Measurements from ENCODE around the gene ACKR3.

The ACKR3 gene

GRCh38 chr2:236569573-236569973 lies at the start of gene ACKR3:
ACKR3 (plus strand) TSS chr2:236569825; CDS start chr2:236580466, 10,641 bp downstream.
- peak; percentile 93 for DNase-seq (ENCODE audit: low read depth)
- peak within 1 kb of the TSS; percentile 61 for H3K4me3 ChIP-seq (ENCODE audit: low read length)

GRCh38 chr2:236521556-236521955 lies 48.1 kb upstream of the ACKR3 start:
- no peak for TF ChIP-seq CTCF (conservative IDR thresholded peaks at IDR 0.05; ENCODE audit: low read length)
- H3K4me3 ChIP-seq (ENCODE audit: low read length), result no peak overlapping the region
- DNase-seq (ENCODE audit: low read depth), result no peak

More at GRCh38 chr2:236569573-236569973, at the start of gene ACKR3:
- peak; percentile 62 for TF ChIP-seq CTCF (conservative IDR thresholded peaks at IDR 0.05; ENCODE audit: low read length)

GRCh38 chr2:236523249-236523648 lies 46.4 kb upstream of the ACKR3 start:
- TF ChIP-seq CTCF (conservative IDR thresholded peaks at IDR 0.05; ENCODE audit: low read length), result no peak
- no peak for DNase-seq (ENCODE audit: low read depth)
- H3K4me3 ChIP-seq (ENCODE audit: low read length), result no peak overlapping the region

- TF ChIP-seq CTCF (conservative IDR thresholded peaks at IDR 0.05; ENCODE audit: low read length), result no peak
- no peak overlapping the region for H3K4me3 ChIP-seq (ENCODE audit: low read length)
- no peak for DNase-seq (ENCODE audit: low read depth)
Measured at GRCh38 chr2:236525411-236525997, 44.1 kb upstream of the ACKR3 start.

- no peak for DNase-seq (ENCODE audit: low read depth)
- no peak overlapping the region for H3K4me3 ChIP-seq (ENCODE audit: low read length)
- TF ChIP-seq CTCF (conservative IDR thresholded peaks at IDR 0.05; ENCODE audit: low read length), result no peak
Measured at GRCh38 chr2:236526455-236527158, 43.0 kb upstream of the ACKR3 start.

GRCh38 chr2:236527159-236527630 lies 42.4 kb upstream of the ACKR3 start:
- DNase-seq (ENCODE audit: low read depth), result no peak
- no peak for TF ChIP-seq CTCF (conservative IDR thresholded peaks at IDR 0.05; ENCODE audit: low read length)
- no peak overlapping the region for H3K4me3 ChIP-seq (ENCODE audit: low read length)

GRCh38 chr2:236529606-236530005 lies 40.0 kb upstream of the ACKR3 start:
- DNase-seq (ENCODE audit: low read depth), result no peak
- H3K4me3 ChIP-seq (ENCODE audit: low read length), result no peak overlapping the region
- no peak for TF ChIP-seq CTCF (conservative IDR thresholded peaks at IDR 0.05; ENCODE audit: low read length)
